OCI-LY1 (cell line): ENCODE data around the gene SLC5A5.
A peak's percentile ranks its signal among the peaks of the same experiment; 100 is the strongest.

Source experiments
- H2AFZ ChIP-seq: fragments of 200-600 bp; sonication (generic), shearing (Covaris generic); 2 replicates; pipeline ENCODE4 v1.6.0; 2014; ENCODE audit warnings: antibody characterized with exemption, mild to moderate bottlenecking, low read length
- H3F3A ChIP-seq: fragments of 200-600 bp; sonication (generic), shearing (Covaris generic); 2 replicates; pipeline ENCODE4 v1.6.0; 2014; ENCODE audit warnings: mild to moderate bottlenecking, antibody characterized with exemption, low read length, moderate library complexity; ENCODE audit not compliant: insufficient read depth
- H3K27ac ChIP-seq: fragments of 200-600 bp; sonication (generic); 2 replicates; pipeline ENCODE4 v1.5.1; 2014; ENCODE audit warnings: low read length, mixed run types, mild to moderate bottlenecking, low read depth; ENCODE audit not compliant: poor library complexity, severe bottlenecking
- H3K27me3 ChIP-seq: fragments of 200-600 bp; sonication (generic); 2 replicates; pipeline ENCODE4 v1.6.0; 2014; ENCODE audit warnings: antibody characterized with exemption, mild to moderate bottlenecking, low read length, moderate library complexity; ENCODE audit not compliant: insufficient read depth
- H3K36me3 ChIP-seq: fragments of 200-600 bp; sonication (generic); 2 replicates; pipeline ENCODE4 v1.6.1; 2014; ENCODE audit warnings: mild to moderate bottlenecking, antibody characterized with exemption, low read length, moderate library complexity, mixed read lengths; ENCODE audit not compliant: insufficient read depth
- H3K4me1 ChIP-seq: fragments of 200-600 bp; sonication (generic); 2 replicates; pipeline ENCODE4 v1.5.1; 2014; ENCODE audit warnings: mild to moderate bottlenecking, low read length, moderate library complexity; ENCODE audit not compliant: insufficient read depth, severe bottlenecking
- H3K4me2 ChIP-seq: fragments of 200-600 bp; sonication (generic), shearing (Covaris generic); 2 replicates; pipeline ENCODE4 v1.6.1; 2014; ENCODE audit warnings: low read length
- H3K4me3 ChIP-seq: fragments of 200-600 bp; sonication (generic); 2 replicates; pipeline ENCODE4 v1.5.1; 2014; ENCODE audit warnings: low read length, low read depth, mild to moderate bottlenecking, mixed read lengths; ENCODE audit not compliant: poor library complexity, severe bottlenecking
- H3K79me2 ChIP-seq: fragments of 200-600 bp; shearing (Covaris generic); 2 replicates; pipeline ENCODE4 v1.6.1; 2016; ENCODE audit warnings: mixed run types, low read length, mixed read lengths; ENCODE audit not compliant: insufficient read depth
- H3K9ac ChIP-seq: fragments of 200-600 bp; sonication (generic), shearing (Covaris generic); 2 replicates; pipeline ENCODE4 v1.6.1; 2014; ENCODE audit warnings: mild to moderate bottlenecking, low read length, mixed read lengths
- H3K9me2 ChIP-seq: fragments of 200-600 bp; sonication (generic), shearing (Covaris generic); 2 replicates; pipeline ENCODE4 v1.6.1; 2014; ENCODE audit warnings: low read depth, mild to moderate bottlenecking, low read length, mixed read lengths
- H3K9me3 ChIP-seq: fragments of 200-600 bp; shearing (Covaris generic); 2 replicates; pipeline ENCODE4 v1.6.1; 2014; ENCODE audit warnings: low read length, mixed read lengths
- H4K20me1 ChIP-seq: fragments of 200-600 bp; sonication (generic), shearing (Covaris generic); 2 replicates; pipeline ENCODE4 v1.6.0; 2016; ENCODE audit warnings: mild to moderate bottlenecking, low read length; ENCODE audit not compliant: insufficient read depth
- CTCF ChIP-seq: fragments of 200-600 bp; sonication (generic), shearing (Covaris generic); IDR thresholded peaks from 2 replicates; pipeline ENCODE4 v1.5.1; 2017; ENCODE audit warnings: mild to moderate bottlenecking, antibody characterized with exemption, low read length, moderate library complexity, mixed read lengths
- EZH2 ChIP-seq: fragments of 200-600 bp; sonication (generic), shearing (Covaris generic); IDR thresholded peaks from 2 replicates; pipeline ENCODE4 v1.8.0; 2017; ENCODE audit warnings: borderline replicate concordance, mixed run types, mild to moderate bottlenecking, antibody characterized with exemption, low read length, moderate library complexity, mixed read lengths

The SLC5A5 gene

DNA sequence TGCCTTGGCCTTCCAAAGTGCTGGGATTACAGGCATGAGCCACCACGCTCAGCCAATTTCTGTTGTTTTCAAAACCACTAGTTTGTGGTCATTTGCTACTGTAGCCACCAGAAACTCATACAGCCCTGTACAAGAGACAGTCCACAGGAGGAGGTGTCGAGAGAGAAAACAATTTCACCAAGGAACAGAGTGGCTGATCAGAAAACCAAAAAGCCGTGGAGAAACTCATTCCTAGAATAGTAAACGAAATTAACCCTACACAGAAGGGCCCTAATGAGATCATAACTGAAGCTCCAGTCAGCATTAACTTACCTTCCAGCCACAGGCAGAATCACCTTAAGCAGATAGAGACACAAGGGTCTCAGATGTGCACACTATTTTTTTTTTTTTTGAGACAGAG lies 57.3 kb downstream of the SLC5A5 start:
- Histone ChIP-seq H3K4me2 (no peak overlapping the region), H3K9ac (no peak overlapping the region), H3K9me3 (no peaks in the 10 kb centered on the region), H3K4me1 (peaks cover 17% of the 10 kb centered on the region), H3K27ac (no peak overlapping the region), H4K20me1 (no peaks in the 10 kb centered on the region), H2AFZ (no peak overlapping the region), H3F3A (no peaks in the 10 kb centered on the region), H3K27me3 (no peaks in the 10 kb centered on the region), H3K9me2 (no peaks in the 10 kb centered on the region), H3K36me3 (no peaks in the 10 kb centered on the region), H3K4me3 (no peak overlapping the region), H3K79me2 (0 out of 2 replicates have a peak, but pooled peaks cover 5% of the 10 kb centered on the region)
- TF ChIP-seq EZH2 (no peak), CTCF (no peak)

DNA sequence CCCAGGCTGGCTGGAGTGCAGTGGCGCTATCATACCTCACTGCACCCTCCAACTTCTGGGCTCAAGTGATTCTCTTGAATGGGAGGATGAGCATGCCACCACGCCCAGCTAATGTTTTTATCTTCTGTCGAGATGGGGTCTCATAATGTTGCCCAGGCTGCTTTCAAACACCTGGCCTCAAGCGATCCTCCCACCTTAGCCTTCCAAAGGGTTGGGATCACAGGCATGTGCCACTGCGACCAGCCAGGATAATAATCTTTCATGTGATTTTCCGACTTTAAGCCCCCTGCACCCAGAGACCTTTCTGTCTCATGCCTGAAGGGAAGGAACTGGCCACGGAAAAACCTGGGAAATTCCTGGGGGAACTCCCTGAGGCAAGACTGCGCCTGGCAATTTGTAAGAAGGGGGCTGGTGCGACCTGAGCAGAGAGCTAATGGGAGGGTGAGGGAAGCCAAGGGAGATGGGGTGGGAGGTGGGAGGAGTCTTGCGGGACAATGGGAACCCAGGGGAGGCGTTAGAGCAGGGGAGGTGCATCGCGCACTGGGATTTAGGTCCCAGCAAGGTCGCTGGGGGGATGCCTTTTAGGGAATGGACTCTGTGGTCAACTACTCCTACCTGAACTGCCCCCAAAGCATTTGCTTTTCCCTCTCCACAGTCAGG lies 59.9 kb downstream of the SLC5A5 start:
- H3K9me2 ChIP-seq = no peaks in the 10 kb centered on the region
- H3K79me2 ChIP-seq = 0 out of 2 replicates have a peak, but pooled peaks cover 5% of the 10 kb centered on the region
- H3K36me3 ChIP-seq = no peaks in the 10 kb centered on the region
- H3K4me1 ChIP-seq = peaks cover 22% of the 10 kb centered on the region
- no peaks in the 10 kb centered on the region for H3F3A ChIP-seq
- no peaks in the 10 kb centered on the region for H3K27me3 ChIP-seq
- no peaks in the 10 kb centered on the region for H4K20me1 ChIP-seq
- H3K9ac ChIP-seq = peak overlapping the region; percentile 93; the same call in 1 of the 2 replicates
- TF ChIP-seq EZH2 = no peak
- TF ChIP-seq CTCF = no peak
- no peak overlapping the region for H3K27ac ChIP-seq
- peak overlapping the region; percentile 92 for H3K4me2 ChIP-seq
- H2AFZ ChIP-seq = peak overlapping the region; percentile 54
- H3K9me3 ChIP-seq = no peaks in the 10 kb centered on the region
- peak overlapping the region; percentile 98 for H3K4me3 ChIP-seq

GRCh38 chr19:17932485-17933338 lies 61.0 kb downstream of the SLC5A5 start, which contains the start of gene CCDC124:
TSS of gene CCDC124 (plus strand) at chr19:17933015. CDS start at chr19:17936421, 3,406 bp downstream.
- H3K4me3 ChIP-seq = peak within 1 kb of the TSS; percentile 98

More at GRCh38 chr19:17932485-17933338, 61.0 kb downstream of the SLC5A5 start, which contains the start of gene CCDC124:
- Histone ChIP-seq H3K27ac (peak within 1 kb of the TSS; percentile 77), H3K4me1 (peaks cover 22% of the 10 kb centered on the region), H3K4me2 (peak within 1 kb of the TSS; percentile 92), H2AFZ (peak within 1 kb of the TSS; percentile 54), H3K36me3 (peaks cover 5% of the 10 kb centered on the region; the same call in 1 of the 2 replicates), H3K27me3 (no peaks in the 10 kb centered on the region), H3K9ac (peak within 1 kb of the TSS; percentile 93), H3K9me2 (no peaks in the 10 kb centered on the region), H3K79me2 (0 out of 2 replicates have a peak, but pooled peaks cover 5% of the 10 kb centered on the region), H3F3A (no peaks in the 10 kb centered on the region), H4K20me1 (no peaks in the 10 kb centered on the region), H3K9me3 (no peaks in the 10 kb centered on the region)
- peak; percentile 97 for TF ChIP-seq CTCF
- TF ChIP-seq EZH2 = no peak
